NCI-H345 (cell line): ENCODE data around the gene EPHB6.

Experiments used
- DNase-seq: peaks from one replicate; lab custom pipeline; 2025; lab: John Stamatoyannopoulos, UW

EPHB6 gene

GRCh38 chr7:142854372-142855113, at the start of gene EPHB6:
EPHB6 (plus strand) TSS chr7:142855076; CDS start chr7:142863228, 8,152 bp downstream.
- DNase-seq = peak; percentile 81

GRCh38 chr7:142805350-142806021, 49.4 kb upstream of the EPHB6 start:
- no peak for DNase-seq

GRCh38 chr7:142806022-142806356, 48.9 kb upstream of the EPHB6 start:
- no peak for DNase-seq

- DNase-seq = no peak
Observed at GRCh38 chr7:142806957-142807356, 47.9 kb upstream of the EPHB6 start.

GRCh38 chr7:142807855-142808460, 46.9 kb upstream of the EPHB6 start:
- no peak for DNase-seq

- no peak for DNase-seq
Observed at GRCh38 chr7:142808461-142808801, 46.4 kb upstream of the EPHB6 start.

GRCh38 chr7:142808802-142809583, 45.9 kb upstream of the EPHB6 start:
- DNase-seq = no peak

GRCh38 chr7:142809671-142810070, 45.2 kb upstream of the EPHB6 start:
- DNase-seq = no peak

- peak; percentile 41 for DNase-seq
Observed at GRCh38 chr7:142811154-142811737, 43.6 kb upstream of the EPHB6 start.

- DNase-seq = no peak
Observed at GRCh38 chr7:142812437-142813215, 42.2 kb upstream of the EPHB6 start.

- peak; percentile 18 for DNase-seq
Observed at GRCh38 chr7:142813226-142813625, 41.6 kb upstream of the EPHB6 start.

GRCh38 chr7:142813699-142814098, 41.2 kb upstream of the EPHB6 start:
- DNase-seq = no peak

GRCh38 chr7:142814451-142814850, 40.4 kb upstream of the EPHB6 start:
- no peak for DNase-seq

- DNase-seq = no peak
Observed at GRCh38 chr7:142815134-142815533, 39.7 kb upstream of the EPHB6 start.

GRCh38 chr7:142817506-142817905, 37.4 kb upstream of the EPHB6 start:
- DNase-seq = no peak

GRCh38 chr7:142819530-142819929, 35.3 kb upstream of the EPHB6 start:
- no peak for DNase-seq

- no peak for DNase-seq
Observed at GRCh38 chr7:142822714-142823113, 32.2 kb upstream of the EPHB6 start.

- peak; percentile 53 for DNase-seq
Observed at GRCh38 chr7:142827951-142828500, 26.9 kb upstream of the EPHB6 start.

GRCh38 chr7:142832417-142832816, 22.5 kb upstream of the EPHB6 start:
- DNase-seq = no peak

GRCh38 chr7:142833174-142834048, 21.5 kb upstream of the EPHB6 start:
- DNase-seq = no peak
